ENCODE measurements around the gene NOXA1.
"Not testable (repeated sequence)": the region's sequence is repeated elsewhere in the genome, so short reads cannot be mapped to it uniquely, and the experiment has no call there.

Gene NOXA1

DNA sequence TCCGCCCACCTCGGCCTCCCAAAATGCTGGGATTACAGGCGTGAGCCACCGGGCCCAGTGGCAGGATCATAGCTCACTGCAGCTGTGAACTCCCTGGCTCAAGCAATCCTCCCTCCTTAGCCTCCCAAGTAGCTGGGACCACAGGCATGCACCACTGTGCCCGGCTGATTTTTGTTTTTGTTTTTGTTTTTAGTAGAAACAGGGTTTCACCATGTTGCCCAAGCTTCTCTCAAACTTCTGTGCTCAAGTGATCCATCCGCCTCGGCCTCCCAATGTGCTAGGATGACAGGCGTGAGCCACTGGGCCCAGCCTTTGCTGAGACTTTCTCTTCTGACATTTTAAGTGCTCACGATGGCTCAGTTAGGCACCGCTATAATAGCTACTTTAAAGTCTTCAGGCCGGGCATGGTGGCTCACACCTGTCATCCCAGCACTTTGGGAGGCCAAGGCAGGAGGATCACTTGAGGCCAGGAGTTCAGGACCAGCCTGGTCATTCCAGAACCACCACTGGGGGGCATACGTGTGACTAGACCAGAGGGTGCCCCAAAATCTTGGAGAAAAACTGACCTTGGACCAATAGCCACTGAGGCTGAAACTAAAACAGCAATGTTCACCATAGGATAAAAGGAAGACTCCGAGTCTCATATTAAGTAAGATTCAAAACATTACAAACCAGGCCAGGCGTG lies 21.1 kb downstream of the NOXA1 start:
- DNase-seq = no peak

DNA sequence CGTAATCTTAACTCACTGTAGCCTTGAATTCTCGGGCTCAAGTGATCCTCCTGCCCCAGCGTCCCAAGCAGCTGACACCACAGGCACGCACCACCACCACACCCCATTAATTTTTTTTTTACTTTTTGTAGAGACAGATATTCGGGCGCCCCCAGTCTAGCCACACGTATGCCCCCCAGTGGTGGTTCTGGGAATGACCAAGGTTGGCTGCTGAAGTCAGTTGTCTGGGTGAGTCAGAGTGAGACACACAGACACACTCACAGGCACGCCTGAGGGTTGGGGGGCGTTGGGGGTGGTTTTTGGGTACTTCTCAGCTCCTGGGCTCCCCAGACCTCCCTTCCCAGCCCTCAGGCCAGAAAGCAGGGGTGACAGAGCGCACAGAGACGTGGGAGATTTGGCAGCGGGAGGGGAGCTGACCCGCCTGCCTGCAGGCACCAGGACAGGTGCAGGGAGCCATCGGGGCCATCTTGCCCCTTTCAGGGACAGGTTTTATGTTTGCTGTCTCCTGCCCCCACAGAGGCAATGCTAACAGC lies 22.1 kb downstream of the NOXA1 start:
- peak; percentile 50 for DNase-seq

- no peak for DNase-seq
Observed at GRCh38 chr9:137445930-137446431, 22.8 kb downstream of the NOXA1 start.

- no peak for DNase-seq
Observed at GRCh38 chr9:137446851-137447471, 23.8 kb downstream of the NOXA1 start.

DNA sequence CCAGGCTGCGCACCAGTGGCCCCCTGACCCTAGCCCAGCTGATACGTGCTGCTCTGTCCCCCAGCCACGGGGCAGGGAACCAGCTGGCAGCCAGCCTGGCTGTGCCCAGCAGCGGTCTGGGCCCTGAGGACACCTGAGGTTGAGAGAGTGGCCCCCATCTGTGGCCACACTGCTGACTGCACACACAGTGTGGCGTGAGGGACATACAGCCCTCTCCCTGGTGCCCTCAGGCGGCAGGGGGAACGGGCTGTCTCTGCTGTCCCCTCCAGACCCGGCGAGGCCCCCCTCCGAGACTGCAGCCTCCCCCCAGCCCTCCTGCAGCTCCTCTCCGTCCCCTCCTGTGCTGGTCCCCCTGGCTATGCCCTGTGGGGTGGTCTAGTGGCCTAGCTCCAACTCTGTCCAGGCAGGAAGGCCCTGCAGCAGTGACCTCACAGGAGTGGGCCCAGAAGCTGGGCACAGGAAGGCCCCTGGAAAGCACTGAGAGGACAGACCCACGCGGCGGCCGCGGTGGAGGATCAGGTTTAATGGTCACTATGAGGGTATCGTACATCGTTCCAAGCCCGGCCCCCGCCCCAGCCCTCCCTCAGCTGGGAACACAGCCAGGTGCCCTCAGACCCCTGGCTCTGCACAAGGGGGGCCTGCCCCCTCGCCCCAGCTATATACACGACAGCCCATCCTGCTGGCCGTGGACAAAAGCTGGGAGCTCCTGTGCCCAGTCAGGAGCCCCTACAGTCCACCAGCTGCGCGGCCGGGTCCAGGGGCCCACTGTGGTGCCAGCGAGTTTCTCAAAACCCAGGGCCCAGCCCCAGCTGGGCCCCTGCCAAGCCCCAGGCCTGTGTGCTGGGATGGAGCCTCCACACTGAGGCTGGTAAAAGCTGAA lies 24.8 kb downstream of the NOXA1 start:
- no peak for DNase-seq

- no peak for DNase-seq
Observed at GRCh38 chr9:137448602-137448962, 25.4 kb downstream of the NOXA1 start.

GRCh38 chr9:137449081-137449844 lies 26.1 kb downstream of the NOXA1 start:
- no peak for DNase-seq

DNA sequence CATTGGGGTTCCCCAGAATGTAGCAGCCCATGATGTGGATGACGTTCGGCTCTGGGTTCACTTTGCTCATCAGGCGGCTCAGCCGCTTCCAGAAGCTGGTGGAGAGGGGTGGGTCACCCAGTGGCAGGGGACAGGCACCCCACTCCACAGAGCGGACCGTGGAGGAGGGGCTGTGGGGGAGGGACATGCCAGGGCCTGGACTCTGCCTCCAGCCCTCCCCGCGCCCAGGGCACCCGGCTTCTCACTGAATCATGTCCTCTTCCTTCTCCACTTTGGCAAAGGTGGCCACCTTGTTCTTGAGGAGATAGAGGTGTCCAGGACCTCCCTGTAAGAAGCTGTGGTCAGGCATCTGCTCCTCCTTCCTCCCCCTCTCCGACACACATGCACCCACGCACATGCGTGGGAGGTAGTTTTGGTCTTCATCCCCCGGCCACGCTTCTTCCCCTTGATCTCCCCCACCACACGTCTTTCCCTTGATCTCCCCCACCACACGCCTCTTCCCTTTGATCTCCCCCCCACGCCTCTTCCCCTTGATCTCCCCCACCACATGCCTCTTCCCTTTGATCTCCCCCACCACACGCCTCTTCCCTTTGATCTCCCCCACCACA lies 26.8 kb downstream of the NOXA1 start:
- no peak for DNase-seq

DNA sequence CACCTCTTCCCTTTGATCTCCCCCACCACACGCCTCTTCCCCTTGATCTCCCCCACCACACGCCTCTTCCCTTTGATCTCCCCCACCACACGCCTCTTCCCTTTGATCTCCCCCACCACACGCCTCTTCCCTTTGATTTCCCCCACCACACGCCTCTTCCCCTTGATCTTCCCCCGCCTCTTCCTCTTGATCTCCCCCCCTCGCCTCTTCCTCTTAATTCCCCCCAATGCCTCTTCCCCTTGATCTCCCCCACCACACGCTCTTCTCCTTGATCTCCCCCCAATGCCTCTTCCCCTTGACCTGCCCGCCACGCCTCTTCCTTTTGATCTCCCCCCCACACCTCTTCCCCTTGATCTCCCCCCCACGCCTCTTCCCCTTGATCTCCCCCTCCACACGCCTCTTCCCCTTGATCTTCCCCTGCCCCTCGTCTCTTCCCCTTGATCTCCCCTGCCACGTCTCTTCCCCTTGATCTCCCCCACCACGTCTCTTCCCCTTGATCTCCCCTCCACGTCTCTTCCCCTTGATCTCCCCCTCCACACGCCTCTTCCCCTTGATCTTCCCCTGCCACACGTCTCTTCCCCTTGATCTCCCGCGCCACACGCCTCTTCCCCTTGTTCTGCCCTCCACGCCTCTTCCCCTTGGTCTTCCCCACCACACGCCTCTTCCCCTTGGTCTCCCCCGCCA lies 27.5 kb downstream of the NOXA1 start:
- not testable (repeated sequence) for DNase-seq

- not testable (repeated sequence) for DNase-seq
Observed at GRCh38 chr9:137451264-137452005, 28.2 kb downstream of the NOXA1 start.

DNA sequence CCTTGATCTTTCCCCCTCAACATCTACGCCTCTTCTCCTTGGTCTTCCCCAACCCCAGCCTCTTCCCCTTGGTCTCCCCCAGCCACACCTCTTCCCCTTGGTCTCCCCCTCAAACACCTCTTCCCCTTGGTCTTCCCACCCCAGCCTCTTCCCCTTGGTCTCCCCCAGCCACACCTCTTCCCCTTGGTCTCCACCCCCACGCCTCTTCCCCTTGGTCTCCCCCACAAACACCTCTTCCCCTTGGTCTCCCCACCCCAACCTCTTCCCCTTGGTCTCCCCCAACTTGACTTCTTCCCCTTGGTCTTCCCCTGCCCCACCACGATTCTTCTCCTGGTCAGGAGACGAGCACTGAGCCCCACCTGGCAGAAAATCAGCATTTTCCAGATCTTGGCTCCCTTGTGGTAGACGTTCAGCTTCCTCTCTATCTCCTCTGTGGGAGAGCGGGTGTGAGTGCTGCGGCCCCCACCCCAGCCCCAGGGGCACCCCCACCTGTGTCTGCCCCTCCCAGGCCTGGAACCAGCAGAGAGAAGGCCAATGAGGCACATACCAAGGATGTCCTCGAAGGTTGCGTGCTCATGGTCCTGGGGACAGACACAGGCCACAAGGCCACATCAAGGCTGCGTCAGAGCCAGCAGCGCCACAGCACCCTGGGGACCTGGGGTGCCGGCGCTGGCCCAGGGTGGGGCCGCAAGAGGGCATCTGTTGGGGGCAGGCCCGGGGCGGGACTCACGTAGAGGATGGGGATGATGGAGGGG lies 29.0 kb downstream of the NOXA1 start:
- no peak for DNase-seq

GRCh38 chr9:137452761-137453642 lies 29.8 kb downstream of the NOXA1 start:
- DNase-seq = no peak

- DNase-seq = no peak
Observed at GRCh38 chr9:137453643-137454081, 30.5 kb downstream of the NOXA1 start.

GRCh38 chr9:137454145-137454596 lies 31.0 kb downstream of the NOXA1 start:
- DNase-seq = no peak

- no peak for DNase-seq
Observed at GRCh38 chr9:137454597-137455358, 31.6 kb downstream of the NOXA1 start.

- no peak for DNase-seq
Observed at GRCh38 chr9:137455359-137455991, 32.3 kb downstream of the NOXA1 start.

GRCh38 chr9:137456061-137456863 lies 33.1 kb downstream of the NOXA1 start:
- no peak for DNase-seq
